ENCODE measurements around the gene SLC26A4.

SLC26A4 gene

DNA sequence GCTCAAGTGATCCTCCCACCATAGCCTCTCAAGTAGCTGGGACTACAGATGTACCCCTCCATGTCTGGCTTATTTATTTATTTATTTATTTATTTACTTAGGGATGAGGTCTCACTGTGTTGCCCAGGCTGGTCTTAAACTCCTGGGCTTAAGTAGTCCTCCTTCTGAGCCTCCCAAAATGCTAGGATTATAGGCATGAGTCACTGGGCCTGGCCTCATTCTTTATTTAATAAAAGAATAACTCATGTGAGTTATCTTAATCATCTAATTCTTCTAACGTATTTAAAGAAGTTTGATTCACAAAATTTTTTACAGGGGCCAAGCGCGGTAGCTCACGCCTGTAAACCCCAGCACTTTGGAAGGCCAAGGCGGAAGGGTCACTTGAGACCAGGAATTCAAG lies 8.0 kb upstream of the SLC26A4 start:
- H3K4me3 ChIP-seq (replicated peaks; ENCODE audit: low read depth, low read length): no peak overlapping the region
- no peak for DNase-seq (ENCODE audit: extremely low read depth, low read depth)
- TF ChIP-seq, protein P1, sequence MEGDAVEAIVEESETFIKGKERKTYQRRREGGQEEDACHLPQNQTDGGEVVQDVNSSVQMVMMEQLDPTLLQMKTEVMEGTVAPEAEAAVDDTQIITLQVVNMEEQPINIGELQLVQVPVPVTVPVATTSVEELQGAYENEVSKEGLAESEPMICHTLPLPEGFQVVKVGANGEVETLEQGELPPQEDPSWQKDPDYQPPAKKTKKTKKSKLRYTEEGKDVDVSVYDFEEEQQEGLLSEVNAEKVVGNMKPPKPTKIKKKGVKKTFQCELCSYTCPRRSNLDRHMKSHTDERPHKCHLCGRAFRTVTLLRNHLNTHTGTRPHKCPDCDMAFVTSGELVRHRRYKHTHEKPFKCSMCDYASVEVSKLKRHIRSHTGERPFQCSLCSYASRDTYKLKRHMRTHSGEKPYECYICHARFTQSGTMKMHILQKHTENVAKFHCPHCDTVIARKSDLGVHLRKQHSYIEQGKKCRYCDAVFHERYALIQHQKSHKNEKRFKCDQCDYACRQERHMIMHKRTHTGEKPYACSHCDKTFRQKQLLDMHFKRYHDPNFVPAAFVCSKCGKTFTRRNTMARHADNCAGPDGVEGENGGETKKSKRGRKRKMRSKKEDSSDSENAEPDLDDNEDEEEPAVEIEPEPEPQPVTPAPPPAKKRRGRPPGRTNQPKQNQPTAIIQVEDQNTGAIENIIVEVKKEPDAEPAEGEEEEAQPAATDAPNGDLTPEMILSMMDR (IDR thresholded peaks at IDR 0.05; ENCODE audit: low read depth, low read length, missing control alignments): no peak

DNA sequence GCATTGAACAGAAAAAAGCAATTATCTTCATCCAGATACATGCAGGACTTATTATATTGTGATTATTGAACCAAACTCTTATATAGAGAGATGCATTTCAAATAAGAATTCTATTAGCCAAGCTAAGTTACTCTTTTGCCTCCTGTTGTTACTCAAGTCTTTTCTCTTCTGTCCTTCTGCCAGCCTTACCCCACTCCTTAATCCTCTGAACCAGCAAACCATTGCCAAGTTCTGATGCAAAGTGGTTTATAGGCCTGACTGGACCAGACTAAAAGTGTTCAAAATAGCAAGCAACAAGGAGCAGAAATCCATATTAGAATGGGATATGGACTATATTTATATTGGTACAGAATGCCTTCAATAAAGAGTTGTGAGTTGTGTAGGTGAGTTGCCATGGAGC lies 2.2 kb upstream of the SLC26A4 start:
- TF ChIP-seq, protein P1 (IDR thresholded peaks at IDR 0.05; ENCODE audit: low read depth, low read length, missing control alignments): no peak
- no peak for DNase-seq (ENCODE audit: extremely low read depth, low read depth)
- no peak overlapping the region for H3K4me3 ChIP-seq (replicated peaks; ENCODE audit: low read depth, low read length)

DNA sequence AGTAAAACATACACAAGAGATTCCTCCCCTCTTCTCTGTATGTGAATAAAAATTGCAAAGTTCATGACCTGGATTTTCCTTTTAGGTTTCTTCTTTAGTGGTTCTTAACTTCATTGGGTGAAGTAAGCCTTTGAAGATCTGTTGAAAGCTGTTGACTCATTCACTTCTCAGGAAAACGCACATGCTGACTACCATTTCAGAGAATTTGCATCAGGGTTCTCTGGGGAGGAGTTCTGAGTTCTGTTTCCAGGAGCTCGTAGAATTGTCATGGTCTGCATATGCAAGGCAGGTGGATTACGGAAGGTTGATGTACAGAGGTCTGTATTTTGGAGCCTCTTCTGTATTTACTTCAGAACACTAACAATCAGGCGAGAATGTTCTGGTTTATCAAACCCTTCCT lies 962 bp upstream of the SLC26A4 start:
- DNase-seq (ENCODE audit: extremely low read depth, low read depth): no peak
- TF ChIP-seq, protein P1 (IDR thresholded peaks at IDR 0.05; ENCODE audit: low read depth, low read length, missing control alignments): no peak
- no peak overlapping the region for H3K4me3 ChIP-seq (replicated peaks; ENCODE audit: low read depth, low read length)

DNA sequence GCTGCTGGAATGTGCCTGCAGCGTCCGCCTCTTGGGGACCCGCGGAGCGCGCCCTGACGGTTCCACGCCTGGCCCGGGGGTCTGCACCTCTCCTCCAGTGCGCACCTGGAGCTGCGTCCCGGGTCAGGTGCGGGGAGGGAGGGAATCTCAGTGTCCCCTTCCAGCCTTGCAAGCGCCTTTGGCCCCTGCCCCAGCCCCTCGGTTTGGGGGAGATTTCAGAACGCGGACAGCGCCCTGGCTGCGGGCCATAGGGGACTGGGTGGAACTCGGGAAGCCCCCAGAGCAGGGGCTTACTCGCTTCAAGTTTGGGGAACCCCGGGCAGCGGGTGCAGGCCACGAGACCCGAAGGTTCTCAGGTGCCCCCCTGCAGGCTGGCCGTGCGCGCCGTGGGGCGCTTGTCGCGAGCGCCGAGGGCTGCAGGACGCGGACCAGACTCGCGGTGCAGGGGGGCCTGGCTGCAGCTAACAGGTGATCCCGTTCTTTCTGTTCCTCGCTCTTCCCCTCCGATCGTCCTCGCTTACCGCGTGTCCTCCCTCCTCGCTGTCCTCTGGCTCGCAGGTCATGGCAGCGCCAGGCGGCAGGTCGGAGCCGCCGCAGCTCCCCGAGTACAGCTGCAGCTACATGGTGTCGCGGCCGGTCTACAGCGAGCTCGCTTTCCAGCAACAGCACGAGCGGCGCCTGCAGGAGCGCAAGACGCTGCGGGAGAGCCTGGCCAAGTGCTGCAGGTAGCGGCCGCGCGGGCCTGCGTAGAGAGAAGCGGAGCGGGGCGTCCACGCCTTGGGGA lies 645 bp downstream of the SLC26A4 start:
- H3K4me3 ChIP-seq (replicated peaks; ENCODE audit: low read depth, low read length): peak overlapping the region; percentile 45
- TF ChIP-seq, protein P1 (IDR thresholded peaks at IDR 0.05; ENCODE audit: low read depth, low read length, missing control alignments): peak; percentile 21
- DNase-seq (ENCODE audit: extremely low read depth, low read depth): no peak

DNA sequence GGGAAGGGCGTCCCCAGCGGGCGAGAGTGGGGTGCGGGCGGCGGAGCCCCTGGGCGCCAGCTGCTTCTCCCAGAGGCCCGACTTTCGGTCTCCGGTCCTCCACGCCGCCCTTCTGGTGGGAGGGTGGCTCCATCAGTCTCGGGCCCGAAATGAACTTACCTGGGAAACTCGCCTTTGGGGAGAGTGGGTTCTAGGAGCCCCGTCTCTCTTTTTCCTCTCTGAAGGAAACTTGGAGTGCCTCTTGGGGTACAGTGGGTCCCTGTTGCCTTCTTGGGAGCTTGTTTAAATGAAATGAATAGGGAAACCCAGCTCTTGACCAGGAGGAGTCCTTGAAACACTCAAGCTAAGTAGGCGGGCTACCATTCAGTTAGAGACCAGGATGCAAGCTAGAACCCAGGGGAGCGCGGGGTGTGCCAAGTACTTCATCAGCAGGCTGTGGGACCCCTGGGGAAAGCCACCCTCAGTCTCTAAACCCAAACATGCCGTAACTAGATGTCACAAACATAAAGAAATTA lies 1.3 kb downstream of the SLC26A4 start:
- TF ChIP-seq, protein P1 (IDR thresholded peaks at IDR 0.05; ENCODE audit: low read depth, low read length, missing control alignments): no peak
- DNase-seq (ENCODE audit: extremely low read depth, low read depth): no peak
- peak overlapping the region; percentile 45 for H3K4me3 ChIP-seq (replicated peaks; ENCODE audit: low read depth, low read length)

DNA sequence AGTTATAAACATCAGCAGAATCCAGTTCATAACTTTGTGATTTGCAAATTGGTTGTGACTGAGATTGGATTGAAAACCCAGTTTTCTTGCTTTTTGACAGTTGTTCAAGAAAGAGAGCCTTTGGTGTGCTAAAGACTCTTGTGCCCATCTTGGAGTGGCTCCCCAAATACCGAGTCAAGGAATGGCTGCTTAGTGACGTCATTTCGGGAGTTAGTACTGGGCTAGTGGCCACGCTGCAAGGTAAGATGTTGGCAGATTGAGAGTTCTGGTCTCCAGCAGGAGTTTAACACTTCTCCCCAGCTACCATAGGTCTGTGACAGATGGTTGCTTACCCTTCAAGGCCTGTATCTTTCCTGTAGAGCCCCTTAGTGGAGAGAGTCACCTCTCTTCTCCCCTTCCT lies 2.6 kb downstream of the SLC26A4 start:
- DNase-seq (ENCODE audit: extremely low read depth, low read depth): no peak
- H3K4me3 ChIP-seq (replicated peaks; ENCODE audit: low read depth, low read length): no peak overlapping the region
- TF ChIP-seq, protein P1 (IDR thresholded peaks at IDR 0.05; ENCODE audit: low read depth, low read length, missing control alignments): no peak
